Activated naive CD4-positive, alpha-beta T cell treated with anti-CD3 and anti-CD28 coated beads, Interleukin-2, amount 50 U/mL, for 72 hours (primary cell): Measurements from ENCODE around the gene TBRG4. TPM values are rescaled to one million over a fixed set of nuclear protein-coding genes. Genes with fewer than 3 reads are reported as not detected.

ENCODE experiments used
- ATAC-seq, 2 donors: fragments of 150-1000 bp; cut with Tn5 transposase; 2 replicates each; pipeline ENCODE4 v1.10.0; 2021; ENCODE audit warnings: mild to moderate bottlenecking in 2 of 2, moderate library complexity in 2 of 2
- DNase-seq, 2 donors: peaks; one replicate each; pipeline ENCODE4 v3.0.0; 2021 to 2022; ENCODE audit warnings: low spot score in 2 of 2
- H3K27ac Mint-ChIP-seq, 2 donors: one replicate each; pipeline ENCODE4 v1.8.0; 2022; ENCODE audit warnings: mild to moderate bottlenecking in 2 of 2, mixed read lengths in 2 of 2
- H3K36me3 Mint-ChIP-seq, 2 donors: one replicate each; pipeline ENCODE4 v1.8.0; 2022; ENCODE audit warnings: mixed read lengths in 2 of 2
- H3K9me3 Mint-ChIP-seq, 2 donors: one replicate each; pipeline ENCODE4 v1.8.0; 2022; ENCODE audit warnings: mixed read lengths in 2 of 2
- total RNA-seq, 2 donors: library from RNA; stranded (reverse); gene quantifications; one replicate each; pipeline ENCODE4 v1.2.3, GENCODE V29; 2022

Gene TBRG4
- total RNA-seq, 2 donors from 2014 or later = 138 to 184 TPM

- ATAC-seq = no peak
- Mint-ChIP-seq H3K9me3 (no peaks in the 10 kb centered on the region), H3K27ac (peak overlapping the region; percentile 36 to 52), H3K36me3 (peaks cover 11 to 15% of the 10 kb centered on the region in 2 donors)
- no peak for DNase-seq
Measured at GRCh38 chr7:45075871-45076796, 35.4 kb downstream of the TBRG4 start.

DNA sequence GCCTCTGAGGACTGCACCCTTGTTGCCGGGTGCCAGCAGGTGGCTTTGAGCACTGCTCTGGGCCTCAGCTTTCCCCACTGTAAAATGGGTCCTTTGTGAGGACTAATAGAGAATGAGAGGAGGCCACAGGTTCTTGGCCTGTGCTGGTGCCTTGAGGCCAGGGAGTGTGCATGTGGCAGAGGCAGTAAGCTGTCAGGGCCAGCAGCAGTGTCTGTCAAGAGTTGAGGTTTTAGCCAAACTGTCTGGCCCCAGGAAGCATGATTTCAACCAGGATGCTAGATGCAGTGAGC, 36.2 kb downstream of the TBRG4 start:
- Mint-ChIP-seq H3K36me3 (peaks cover 11 to 15% of the 10 kb centered on the region in 2 donors), H3K27ac (peak overlapping the region; percentile 52 to 72), H3K9me3 (no peaks in the 10 kb centered on the region)
- ATAC-seq (no peak), DNase-seq (no peak)

GRCh38 chr7:45074528-45075354, 36.8 kb downstream of the TBRG4 start:
- no peaks in the 10 kb centered on the region for H3K9me3 Mint-ChIP-seq
- H3K27ac Mint-ChIP-seq = peak overlapping the region; percentile 52 to 85
- ATAC-seq = no peak
- H3K36me3 Mint-ChIP-seq = peaks cover 11 to 15% of the 10 kb centered on the region in 2 donors
- no peak for DNase-seq

- Mint-ChIP-seq H3K27ac (peak overlapping the region; percentile 52 to 85), H3K36me3 (peaks cover 11 to 16% of the 10 kb centered on the region in 2 donors), H3K9me3 (no peaks in the 10 kb centered on the region)
- ATAC-seq (no peak), DNase-seq (no peak)
Measured at GRCh38 chr7:45073786-45074527, 37.5 kb downstream of the TBRG4 start.

DNA sequence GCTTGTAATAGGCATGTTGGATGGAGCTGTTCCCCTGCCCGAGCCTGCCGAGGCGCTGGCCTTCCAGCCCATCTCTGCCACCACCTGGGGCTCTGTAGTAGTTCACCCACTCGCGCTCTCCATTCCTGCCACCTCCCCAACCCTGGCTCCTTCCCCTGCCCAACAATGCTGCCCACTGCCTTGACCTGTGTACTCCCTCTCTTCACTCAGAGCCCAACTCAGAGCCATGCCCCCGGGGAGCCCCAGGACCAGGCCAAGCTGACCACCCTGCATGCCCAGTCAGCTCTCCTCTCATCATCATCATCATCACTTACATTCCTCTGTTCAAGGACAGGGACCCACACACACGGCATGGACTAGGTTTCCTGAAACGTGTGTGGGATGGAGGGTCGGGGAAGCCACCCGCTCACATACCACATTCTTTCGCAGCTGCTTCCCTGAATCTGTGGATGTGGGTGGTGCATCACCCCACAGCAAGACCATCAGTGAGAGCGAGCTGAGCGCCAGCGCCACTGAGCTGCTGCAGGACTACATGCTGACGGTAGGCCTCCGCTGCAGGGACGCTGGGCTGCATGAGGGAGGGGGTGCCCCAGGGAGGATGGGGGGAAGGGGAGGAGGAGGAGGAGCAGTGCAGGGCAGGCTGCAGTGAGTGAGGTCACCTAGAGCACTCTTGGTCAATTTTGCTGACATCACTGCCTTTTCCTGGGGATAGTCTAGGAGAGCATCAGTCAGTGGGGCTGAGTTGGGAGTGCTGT, 38.3 kb downstream of the TBRG4 start:
- Mint-ChIP-seq H3K27ac (peak overlapping the region; percentile 52 to 96), H3K9me3 (no peaks in the 10 kb centered on the region), H3K36me3 (peaks cover 11 to 20% of the 10 kb centered on the region in 2 donors)
- ATAC-seq = no peak
- no peak for DNase-seq

DNA sequence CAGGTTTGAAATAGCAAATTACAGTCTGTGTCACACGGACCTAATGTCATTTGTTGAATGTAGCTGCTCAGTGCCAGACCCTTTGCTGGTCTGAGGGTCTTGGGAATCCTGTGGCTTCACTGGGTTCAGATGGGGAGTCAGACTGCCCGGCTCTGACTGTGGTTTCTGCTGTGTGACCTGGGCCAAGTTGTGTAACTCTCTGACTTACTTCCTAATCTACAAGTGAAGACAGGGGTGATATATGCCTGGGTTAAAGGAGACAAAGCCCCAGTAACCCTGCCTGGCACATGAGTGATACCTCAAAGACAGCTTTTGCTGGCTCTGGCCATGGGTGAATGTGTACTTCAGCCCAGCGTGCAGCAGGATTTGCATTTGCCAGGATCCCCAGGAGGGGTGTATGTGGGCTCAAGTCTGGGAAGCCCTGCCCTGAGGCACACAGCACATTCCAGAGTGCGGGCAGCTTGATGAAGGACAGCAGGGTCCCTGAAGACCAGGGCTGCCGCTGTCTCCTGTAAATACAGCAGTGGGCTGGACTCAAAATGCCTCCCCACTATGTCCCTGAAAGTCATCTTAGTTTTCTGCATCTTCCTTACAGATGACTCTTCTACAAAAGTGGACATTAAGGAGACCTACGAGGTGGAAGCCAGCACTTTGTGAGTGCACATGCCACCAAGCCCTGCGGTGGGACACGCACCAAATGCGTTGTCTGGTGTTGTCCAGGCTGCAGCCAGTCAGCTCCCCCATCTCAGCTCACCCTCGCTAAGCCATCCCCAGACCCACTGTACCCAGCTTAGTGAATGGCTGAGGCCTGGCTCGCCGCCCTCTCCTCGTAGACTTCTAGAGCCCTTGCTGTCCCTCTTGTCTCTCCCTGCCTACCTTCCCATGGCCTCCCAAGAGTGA, 39.1 kb downstream of the TBRG4 start:
- Mint-ChIP-seq H3K27ac (peak overlapping the region; percentile 52 to 96), H3K36me3 (peaks cover 11 to 20% of the 10 kb centered on the region in 2 donors), H3K9me3 (no peaks in the 10 kb centered on the region)
- DNase-seq (no peak), ATAC-seq (no peak)

DNA sequence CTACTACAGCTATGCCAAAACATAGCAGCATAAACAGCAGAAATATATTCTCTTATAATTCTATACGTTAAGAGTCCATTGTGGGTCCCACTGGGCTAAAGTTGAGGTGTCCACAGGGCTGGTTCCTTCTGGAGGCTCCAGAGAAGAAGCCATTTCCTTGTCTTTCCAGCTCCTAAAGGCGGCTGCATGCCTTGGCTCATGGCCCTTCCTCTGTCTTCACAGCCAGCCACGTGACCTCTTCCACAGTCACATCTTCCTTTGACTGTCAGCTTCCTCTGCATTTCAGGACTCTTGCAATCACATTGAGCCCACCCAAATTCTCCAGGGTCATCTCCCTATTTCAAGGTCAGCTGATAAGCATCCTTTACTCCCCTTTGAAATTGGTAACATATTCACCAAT, 40.0 kb downstream of the TBRG4 start:
- ATAC-seq (no peak), DNase-seq (no peak)

GRCh38 chr7:45070254-45070642, 41.2 kb downstream of the TBRG4 start:
- no peak for DNase-seq
- H3K36me3 Mint-ChIP-seq = peaks cover 11 to 15% of the 10 kb centered on the region in 2 donors
- no peak overlapping the region for H3K27ac Mint-ChIP-seq
- no peak for ATAC-seq
- H3K9me3 Mint-ChIP-seq = no peaks in the 10 kb centered on the region

More for the DNA sequence above, 40.0 kb downstream of the TBRG4 start:
- peak overlapping the region in 1 of 2 donors; percentile 66 for H3K27ac Mint-ChIP-seq
- no peaks in the 10 kb centered on the region for H3K9me3 Mint-ChIP-seq
- peaks cover 11 to 20% of the 10 kb centered on the region in 2 donors for H3K36me3 Mint-ChIP-seq

DNA sequence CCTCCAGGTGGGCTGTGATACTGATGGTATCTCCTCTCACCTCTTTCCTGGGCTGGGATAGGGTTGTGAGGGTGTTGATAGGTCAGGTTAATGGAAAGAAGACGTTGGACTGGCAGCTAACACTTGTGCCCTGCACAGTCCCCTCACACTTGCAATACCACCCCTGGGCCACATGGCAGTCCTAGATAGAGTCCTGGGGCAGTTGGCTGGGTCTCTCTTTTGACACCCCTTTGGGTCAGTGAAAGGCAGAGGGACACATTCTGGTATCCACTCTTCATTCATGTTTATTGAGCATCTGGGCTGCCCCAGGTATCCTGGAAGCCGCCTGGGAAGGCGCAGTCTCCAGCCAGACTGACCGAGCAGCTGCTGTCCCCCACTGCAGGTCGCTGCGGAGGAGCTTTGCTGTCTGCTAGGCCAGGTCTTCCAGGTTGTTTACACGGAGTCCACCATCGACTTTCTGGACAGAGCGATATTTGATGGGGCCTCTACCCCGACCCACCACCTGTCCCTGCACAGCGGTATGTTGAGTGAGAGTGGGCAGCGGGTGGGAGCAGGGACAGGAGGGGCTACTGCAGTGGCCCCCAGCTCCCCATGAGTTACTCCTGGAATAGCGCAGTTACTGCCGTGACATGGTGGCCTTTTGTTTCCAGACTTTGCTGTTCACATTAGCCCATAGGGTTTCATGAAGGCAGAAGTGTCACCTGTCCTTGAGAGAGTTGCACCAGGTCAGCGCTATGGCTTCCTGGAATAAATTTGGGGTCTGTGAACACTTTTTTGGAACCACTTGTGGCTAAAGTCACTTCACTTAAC, 41.8 kb downstream of the TBRG4 start:
- ATAC-seq = no peak
- H3K9me3 Mint-ChIP-seq = no peaks in the 10 kb centered on the region
- H3K36me3 Mint-ChIP-seq = peaks cover 7 to 12% of the 10 kb centered on the region in 2 donors
- peak overlapping the region in 1 of 2 donors; percentile 29 for H3K27ac Mint-ChIP-seq
- DNase-seq = no peak

DNA sequence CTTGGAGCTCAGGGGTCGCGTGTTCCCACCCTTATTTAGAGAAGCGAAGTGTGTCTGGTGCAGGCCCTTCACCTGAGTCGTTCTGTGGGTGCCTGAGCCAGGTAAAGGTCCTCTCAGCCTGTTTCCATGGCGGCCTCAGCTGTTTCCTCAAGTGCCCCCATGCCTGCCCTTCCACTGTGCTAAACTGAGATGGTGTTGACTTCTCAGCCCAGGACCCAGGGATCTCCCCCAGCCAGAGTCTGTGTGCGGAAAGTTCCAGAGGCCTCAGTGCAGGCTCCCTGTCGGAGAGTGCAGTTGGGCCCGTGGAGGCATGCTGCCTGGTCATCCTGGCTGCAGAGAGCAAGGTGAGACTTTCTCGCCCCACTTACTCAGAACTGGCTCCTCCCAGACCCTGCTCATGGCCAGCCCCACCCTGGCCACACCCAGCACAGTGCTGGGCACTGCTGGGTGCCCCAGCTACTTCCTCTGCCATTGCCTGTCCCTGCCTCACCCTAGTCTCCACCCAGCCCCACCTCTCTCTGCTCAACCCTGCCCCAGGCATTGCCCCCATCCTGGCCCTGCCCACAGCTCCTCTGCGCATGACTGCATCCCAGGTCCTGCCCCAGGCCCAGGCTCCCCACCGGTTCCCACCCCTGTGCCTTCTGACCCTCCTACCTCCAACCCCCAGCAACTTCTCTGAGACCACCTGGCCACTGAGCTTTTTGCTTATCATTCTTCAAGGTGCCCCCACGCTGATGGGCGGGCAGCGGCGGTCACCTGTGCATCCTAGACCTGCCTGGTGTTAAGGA, 43.1 kb downstream of the TBRG4 start:
- no peaks in the 10 kb centered on the region for H3K9me3 Mint-ChIP-seq
- peaks cover 6 to 14% of the 10 kb centered on the region in 2 donors for H3K36me3 Mint-ChIP-seq
- peak in 1 of 2 donors; percentile 38 for ATAC-seq
- DNase-seq = no peak
- peak overlapping the region; percentile 55 to 60 for H3K27ac Mint-ChIP-seq

DNA sequence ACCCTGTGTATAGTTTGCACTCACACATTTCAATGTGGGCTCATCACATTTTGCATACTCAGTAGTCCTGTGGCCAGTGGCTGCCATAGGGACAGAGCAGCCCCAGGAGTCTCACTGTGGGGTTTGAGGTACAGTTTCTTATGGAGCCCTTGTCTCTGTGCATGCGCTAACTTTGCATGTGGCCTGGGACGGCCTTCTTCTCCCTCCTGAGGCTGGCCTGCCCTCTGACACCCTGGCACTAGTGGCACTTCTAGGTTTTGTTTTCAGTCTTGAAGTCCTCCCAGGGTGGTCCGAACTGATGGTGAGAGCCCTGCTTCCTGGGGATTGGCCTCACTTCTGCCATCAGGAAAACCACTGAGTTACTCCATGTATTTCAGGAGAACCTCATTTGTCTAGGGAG, 43.9 kb downstream of the TBRG4 start:
- Mint-ChIP-seq H3K27ac (peak overlapping the region; percentile 60 to 61), H3K36me3 (peaks cover 6 to 15% of the 10 kb centered on the region in 2 donors), H3K9me3 (no peaks in the 10 kb centered on the region)
- ATAC-seq = no peak
- DNase-seq = no peak

DNA sequence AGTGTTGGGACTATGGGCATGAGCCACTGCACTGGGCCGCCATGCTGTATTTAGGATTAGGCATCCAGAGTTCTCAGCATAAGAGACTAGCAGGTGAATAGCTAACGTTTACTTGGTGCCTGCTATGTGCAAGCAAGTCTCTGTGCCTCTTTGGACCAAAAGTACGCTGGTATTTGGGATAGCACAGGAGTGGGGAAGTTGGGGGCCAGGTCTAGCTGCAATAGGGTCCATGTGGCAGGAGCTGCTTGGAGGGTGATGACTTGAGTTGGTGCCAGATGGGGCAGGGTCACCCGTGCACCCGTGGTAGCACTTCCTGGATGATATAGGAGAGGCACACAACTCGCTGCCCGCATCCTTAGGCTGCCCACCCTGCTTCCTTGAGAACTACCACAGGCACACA, 45.1 kb downstream of the TBRG4 start:
- no peak for ATAC-seq
- peaks cover 6 to 21% of the 10 kb centered on the region in 2 donors for H3K36me3 Mint-ChIP-seq
- no peak overlapping the region for H3K27ac Mint-ChIP-seq

DNA sequence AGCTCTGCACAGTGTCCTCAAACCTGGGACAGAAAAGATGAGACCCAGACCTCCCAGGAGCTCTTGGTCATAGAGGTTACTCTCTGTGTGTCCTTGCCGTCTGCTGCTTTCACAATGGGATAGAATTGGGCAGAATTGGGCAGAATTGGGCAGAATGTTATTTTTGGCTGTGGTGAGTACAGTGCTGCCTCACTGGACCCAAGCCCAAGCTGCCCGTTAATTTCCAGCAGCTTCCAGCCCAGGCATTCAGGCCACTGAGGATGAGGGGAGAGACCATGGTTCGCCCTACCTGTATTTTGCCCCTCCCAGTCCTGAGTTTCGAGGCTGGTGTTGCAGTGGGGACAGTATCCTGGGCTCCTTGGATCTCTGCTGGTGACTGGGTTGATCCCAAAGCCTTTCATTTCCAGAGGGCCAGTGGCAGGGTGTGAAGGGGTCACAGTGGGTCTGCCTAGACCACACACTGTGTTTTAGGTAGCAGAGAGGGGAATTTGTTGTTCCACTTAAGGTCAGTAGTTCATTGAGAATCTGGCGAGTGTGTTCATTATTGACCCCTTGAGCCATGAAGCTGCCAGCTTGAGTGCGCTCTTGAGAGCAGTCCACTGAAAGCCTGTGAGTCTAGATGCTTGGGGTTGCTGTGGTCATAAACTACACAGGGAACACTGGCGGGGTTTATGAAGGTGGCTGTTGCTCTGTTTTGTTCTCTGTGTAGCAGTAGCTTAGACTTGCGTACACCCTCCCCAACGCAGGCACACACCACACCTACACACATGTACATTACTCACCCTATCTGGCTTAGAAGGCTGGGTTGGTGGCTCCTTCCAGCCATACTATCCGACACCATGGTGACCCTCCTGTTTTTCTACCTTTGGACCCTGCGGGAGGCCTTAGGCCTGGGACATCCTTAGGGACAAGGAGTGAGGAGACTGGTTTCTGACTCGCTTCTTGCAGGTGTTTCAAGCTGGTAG, 46.2 kb downstream of the TBRG4 start:
- Mint-ChIP-seq H3K36me3 (peaks cover 6 to 31% of the 10 kb centered on the region in 2 donors), H3K27ac (peak overlapping the region in 1 of 2 donors; percentile 70), H3K9me3 (no peaks in the 10 kb centered on the region)
- DNase-seq (no peak), ATAC-seq (no peak)

More for the DNA sequence above, 45.1 kb downstream of the TBRG4 start:
- no peak for DNase-seq
- H3K9me3 Mint-ChIP-seq = no peaks in the 10 kb centered on the region
